ENCODE measurements around the gene EIF4G2. TPM values are rescaled to one million over a fixed set of nuclear protein-coding genes. Genes with fewer than 3 reads are reported as not detected.
A peak's percentile ranks its signal among the peaks of the same experiment; 100 is the strongest.

EIF4G2 gene
- total and polyA plus RNA-seq, 2 experiments from 2014 or later: 358 to 788 TPM

DNA sequence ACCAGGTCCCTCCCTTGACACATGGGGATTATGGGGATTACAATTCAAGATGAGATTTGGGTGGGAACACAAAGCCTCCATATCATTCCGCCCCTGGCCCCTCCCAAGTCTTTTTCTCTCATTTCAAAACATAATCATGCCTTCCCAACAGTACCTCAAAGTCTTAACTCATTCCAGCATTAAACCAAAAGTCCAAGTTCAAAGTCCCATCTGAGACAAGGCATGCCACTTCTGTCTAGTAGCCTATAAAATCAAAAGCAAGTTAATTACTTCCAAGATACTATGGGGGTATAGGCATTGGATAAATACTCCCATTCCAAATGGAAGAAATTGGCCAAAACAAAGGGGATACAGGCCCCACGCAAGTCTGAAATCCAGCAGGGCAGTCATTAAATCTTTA lies 19.7 kb upstream of the EIF4G2 start (continued):
- TF ChIP-seq ZNF331 (CRISPR knock-in tag; IDR thresholded peaks at IDR 0.05; ENCODE audit: low read depth): no peak
- TF ChIP-seq CREB1 (CRISPR knock-in tag; IDR thresholded peaks at IDR 0.05; ENCODE audit: low read depth): no peak
- no peak for TF ChIP-seq POLR2AphosphoS5 (IDR thresholded peaks at IDR 0.05; ENCODE audit: low read depth)
- TF ChIP-seq EZH2 (IDR thresholded peaks at IDR 0.05; ENCODE audit: low read depth, unreplicated experiment): no peak
- no peak for TF ChIP-seq JUNB (IDR thresholded peaks at IDR 0.05; ENCODE audit: unreplicated experiment)
- TF ChIP-seq, protein P1, sequence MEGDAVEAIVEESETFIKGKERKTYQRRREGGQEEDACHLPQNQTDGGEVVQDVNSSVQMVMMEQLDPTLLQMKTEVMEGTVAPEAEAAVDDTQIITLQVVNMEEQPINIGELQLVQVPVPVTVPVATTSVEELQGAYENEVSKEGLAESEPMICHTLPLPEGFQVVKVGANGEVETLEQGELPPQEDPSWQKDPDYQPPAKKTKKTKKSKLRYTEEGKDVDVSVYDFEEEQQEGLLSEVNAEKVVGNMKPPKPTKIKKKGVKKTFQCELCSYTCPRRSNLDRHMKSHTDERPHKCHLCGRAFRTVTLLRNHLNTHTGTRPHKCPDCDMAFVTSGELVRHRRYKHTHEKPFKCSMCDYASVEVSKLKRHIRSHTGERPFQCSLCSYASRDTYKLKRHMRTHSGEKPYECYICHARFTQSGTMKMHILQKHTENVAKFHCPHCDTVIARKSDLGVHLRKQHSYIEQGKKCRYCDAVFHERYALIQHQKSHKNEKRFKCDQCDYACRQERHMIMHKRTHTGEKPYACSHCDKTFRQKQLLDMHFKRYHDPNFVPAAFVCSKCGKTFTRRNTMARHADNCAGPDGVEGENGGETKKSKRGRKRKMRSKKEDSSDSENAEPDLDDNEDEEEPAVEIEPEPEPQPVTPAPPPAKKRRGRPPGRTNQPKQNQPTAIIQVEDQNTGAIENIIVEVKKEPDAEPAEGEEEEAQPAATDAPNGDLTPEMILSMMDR (conservative IDR thresholded peaks at IDR 0.05; ENCODE audit: low read depth in 2 of 2): no peak
- TF ChIP-seq NANOG (IDR thresholded peaks at IDR 0.05; ENCODE audit: borderline replicate concordance): no peak
- TF ChIP-seq, protein P2, sequence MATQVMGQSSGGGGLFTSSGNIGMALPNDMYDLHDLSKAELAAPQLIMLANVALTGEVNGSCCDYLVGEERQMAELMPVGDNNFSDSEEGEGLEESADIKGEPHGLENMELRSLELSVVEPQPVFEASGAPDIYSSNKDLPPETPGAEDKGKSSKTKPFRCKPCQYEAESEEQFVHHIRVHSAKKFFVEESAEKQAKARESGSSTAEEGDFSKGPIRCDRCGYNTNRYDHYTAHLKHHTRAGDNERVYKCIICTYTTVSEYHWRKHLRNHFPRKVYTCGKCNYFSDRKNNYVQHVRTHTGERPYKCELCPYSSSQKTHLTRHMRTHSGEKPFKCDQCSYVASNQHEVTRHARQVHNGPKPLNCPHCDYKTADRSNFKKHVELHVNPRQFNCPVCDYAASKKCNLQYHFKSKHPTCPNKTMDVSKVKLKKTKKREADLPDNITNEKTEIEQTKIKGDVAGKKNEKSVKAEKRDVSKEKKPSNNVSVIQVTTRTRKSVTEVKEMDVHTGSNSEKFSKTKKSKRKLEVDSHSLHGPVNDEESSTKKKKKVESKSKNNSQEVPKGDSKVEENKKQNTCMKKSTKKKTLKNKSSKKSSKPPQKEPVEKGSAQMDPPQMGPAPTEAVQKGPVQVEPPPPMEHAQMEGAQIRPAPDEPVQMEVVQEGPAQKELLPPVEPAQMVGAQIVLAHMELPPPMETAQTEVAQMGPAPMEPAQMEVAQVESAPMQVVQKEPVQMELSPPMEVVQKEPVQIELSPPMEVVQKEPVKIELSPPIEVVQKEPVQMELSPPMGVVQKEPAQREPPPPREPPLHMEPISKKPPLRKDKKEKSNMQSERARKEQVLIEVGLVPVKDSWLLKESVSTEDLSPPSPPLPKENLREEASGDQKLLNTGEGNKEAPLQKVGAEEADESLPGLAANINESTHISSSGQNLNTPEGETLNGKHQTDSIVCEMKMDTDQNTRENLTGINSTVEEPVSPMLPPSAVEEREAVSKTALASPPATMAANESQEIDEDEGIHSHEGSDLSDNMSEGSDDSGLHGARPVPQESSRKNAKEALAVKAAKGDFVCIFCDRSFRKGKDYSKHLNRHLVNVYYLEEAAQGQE (IDR thresholded peaks at IDR 0.05; ENCODE audit: unreplicated experiment): no peak

DNA sequence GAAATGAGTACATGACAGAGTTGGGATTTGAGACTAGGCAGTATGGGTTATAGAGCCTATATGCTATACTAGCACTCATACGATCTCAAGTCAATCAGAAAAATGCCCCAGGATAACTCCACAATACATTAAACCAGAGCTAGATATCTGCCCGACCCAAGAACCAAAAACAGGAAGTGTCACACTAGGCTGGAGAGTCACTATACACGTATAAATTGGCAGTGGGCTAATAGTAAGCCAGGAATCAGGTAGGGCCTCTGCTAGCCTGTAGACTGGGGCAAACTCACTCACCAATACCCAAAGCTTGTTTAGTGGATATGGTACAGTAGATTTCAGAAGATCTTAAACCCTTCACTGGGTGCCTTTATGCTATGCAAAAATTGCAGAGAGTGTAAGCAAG lies 16.2 kb upstream of the EIF4G2 start:
- H3K27me3 ChIP-seq (ENCODE audit: insufficient read depth): no peaks in the 10 kb centered on the region
- H2AFZ ChIP-seq: 0 out of 2 replicates have a peak overlapping the region, but pooled peaks have one; percentile 38
- Mint-ChIP-seq H3K27me3 (ENCODE audit: insufficient read depth, low read depth, poor library complexity) (no peaks in the 10 kb centered on the region), H3K4me3 (no peak overlapping the region), H3K36me3 (ENCODE audit: low read depth) (no peaks in the 10 kb centered on the region), H3K4me1 (no peaks in the 10 kb centered on the region), H3K9me3 (no peaks in the 10 kb centered on the region; the same call in 2 of the 3 replicates), H3K27ac (no peak overlapping the region)
- no peaks in the 10 kb centered on the region for H3F3A ChIP-seq (replicated peaks; ENCODE audit: low read depth)
- no peaks in the 10 kb centered on the region for H3K79me2 ChIP-seq (replicated peaks; ENCODE audit: insufficient read depth)
- H3K4me2 ChIP-seq: no peak overlapping the region
- no peaks in the 10 kb centered on the region for H4K20me1 ChIP-seq (replicated peaks; ENCODE audit: insufficient read depth)
- H3K36me3 ChIP-seq (ENCODE audit: insufficient read depth): no peaks in the 10 kb centered on the region
- H3K9me2 ChIP-seq (ENCODE audit: insufficient read depth): no peaks in the 10 kb centered on the region; the same call in 1 of the 2 replicates
- H3K27ac ChIP-seq (ENCODE audit: low read depth): no peak overlapping the region
- no peaks in the 10 kb centered on the region for H3K4me1 ChIP-seq (ENCODE audit: insufficient read depth)
- no peak for DNase-seq (ENCODE audit: low spot score)
- H3K4me3 ChIP-seq: no peak overlapping the region
- no peak for ATAC-seq
- TF ChIP-seq CREB1 (CRISPR knock-in tag; IDR thresholded peaks at IDR 0.05; ENCODE audit: low read depth): no peak
- TF ChIP-seq NANOG (IDR thresholded peaks at IDR 0.05; ENCODE audit: borderline replicate concordance): no peak
- no peak for TF ChIP-seq ZNF331 (CRISPR knock-in tag; IDR thresholded peaks at IDR 0.05; ENCODE audit: low read depth)
- no peak for TF ChIP-seq POLR2AphosphoS5 (IDR thresholded peaks at IDR 0.05; ENCODE audit: low read depth)
- no peak for TF ChIP-seq EZH2phosphoT487 (IDR thresholded peaks at IDR 0.05; ENCODE audit: unreplicated experiment)
- no peak for TF ChIP-seq JUNB (IDR thresholded peaks at IDR 0.05; ENCODE audit: unreplicated experiment)
- TF ChIP-seq EZH2 (IDR thresholded peaks at IDR 0.05; ENCODE audit: low read depth, unreplicated experiment): no peak
- TF ChIP-seq, protein P3, sequence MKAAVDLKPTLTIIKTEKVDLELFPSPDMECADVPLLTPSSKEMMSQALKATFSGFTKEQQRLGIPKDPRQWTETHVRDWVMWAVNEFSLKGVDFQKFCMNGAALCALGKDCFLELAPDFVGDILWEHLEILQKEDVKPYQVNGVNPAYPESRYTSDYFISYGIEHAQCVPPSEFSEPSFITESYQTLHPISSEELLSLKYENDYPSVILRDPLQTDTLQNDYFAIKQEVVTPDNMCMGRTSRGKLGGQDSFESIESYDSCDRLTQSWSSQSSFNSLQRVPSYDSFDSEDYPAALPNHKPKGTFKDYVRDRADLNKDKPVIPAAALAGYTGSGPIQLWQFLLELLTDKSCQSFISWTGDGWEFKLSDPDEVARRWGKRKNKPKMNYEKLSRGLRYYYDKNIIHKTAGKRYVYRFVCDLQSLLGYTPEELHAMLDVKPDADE (IDR thresholded peaks at IDR 0.05): no peak
- no peak for TF ChIP-seq ZNF114 (CRISPR knock-in tag; IDR thresholded peaks at IDR 0.05)
- TF ChIP-seq, protein P2 (IDR thresholded peaks at IDR 0.05; ENCODE audit: unreplicated experiment): no peak
- TF ChIP-seq, protein P1 (conservative IDR thresholded peaks at IDR 0.05; ENCODE audit: low read depth in 2 of 2): no peak
- TF ChIP-seq STAT1 (IDR thresholded peaks at IDR 0.05; ENCODE audit: unreplicated experiment): no peak

All from GM23338 (cell line).